ENCODE results near the gene MAPK11. TPM values are rescaled to one million over a fixed set of nuclear protein-coding genes. Genes with fewer than 3 reads are reported as not detected.

MAPK11 gene
- polyA plus RNA-seq (2012; ENCODE audit: missing spikeins), result 7.9 TPM

GRCh38 chr22:50269970-50270665 lies at the start of gene MAPK11:
TSS of gene MAPK11 (minus strand) at chr22:50270380. CDS start at chr22:50270292, 88 bp downstream.
- DNase-seq (ENCODE audit: insufficient read length) (peak; percentile 71), FAIRE-seq (peak; percentile 65)
- TF ChIP-seq TAF1 (IDR thresholded peaks at IDR 0.05; ENCODE audit: borderline replicate concordance, low read depth, low read length), result no peak
- TF ChIP-seq POLR2A (IDR thresholded peaks at IDR 0.05; ENCODE audit: low read depth, low read length), result no peak
- TF ChIP-seq POLR2AphosphoS5 (IDR thresholded peaks at IDR 0.05; ENCODE audit: low read depth, low read length), result no peak

- TF ChIP-seq POLR2A (IDR thresholded peaks at IDR 0.05; ENCODE audit: low read depth, low read length), result no peak
- TF ChIP-seq POLR2AphosphoS5 (IDR thresholded peaks at IDR 0.05; ENCODE audit: low read depth, low read length), result no peak
- no peak for TF ChIP-seq TAF1 (IDR thresholded peaks at IDR 0.05; ENCODE audit: borderline replicate concordance, low read depth, low read length)
- FAIRE-seq, result no peak
- DNase-seq (ENCODE audit: insufficient read length), result no peak
Measured at GRCh38 chr22:50319503-50319951, 49.3 kb upstream of the MAPK11 start.

- FAIRE-seq, result peak; percentile 57
Measured at GRCh38 chr22:50318698-50319411, 48.7 kb upstream of the MAPK11 start.

GRCh38 chr22:50318356-50318697 lies 48.1 kb upstream of the MAPK11 start:
- DNase-seq (ENCODE audit: insufficient read length) (peak; percentile 20), FAIRE-seq (no peak)
- no peak for TF ChIP-seq POLR2AphosphoS5 (IDR thresholded peaks at IDR 0.05; ENCODE audit: low read depth, low read length)
- no peak for TF ChIP-seq POLR2A (IDR thresholded peaks at IDR 0.05; ENCODE audit: low read depth, low read length)
- TF ChIP-seq TAF1 (IDR thresholded peaks at IDR 0.05; ENCODE audit: borderline replicate concordance, low read depth, low read length), result no peak

More at GRCh38 chr22:50318698-50319411, 48.7 kb upstream of the MAPK11 start:
- no peak for TF ChIP-seq POLR2A (IDR thresholded peaks at IDR 0.05; ENCODE audit: low read depth, low read length)
- no peak for TF ChIP-seq POLR2AphosphoS5 (IDR thresholded peaks at IDR 0.05; ENCODE audit: low read depth, low read length)
- no peak for TF ChIP-seq TAF1 (IDR thresholded peaks at IDR 0.05; ENCODE audit: borderline replicate concordance, low read depth, low read length)
- DNase-seq (ENCODE audit: insufficient read length), result peak; percentile 31

- FAIRE-seq, result no peak
- peak; percentile 19 for DNase-seq (ENCODE audit: insufficient read length)
- TF ChIP-seq TAF1 (IDR thresholded peaks at IDR 0.05; ENCODE audit: borderline replicate concordance, low read depth, low read length), result no peak
- TF ChIP-seq POLR2A (IDR thresholded peaks at IDR 0.05; ENCODE audit: low read depth, low read length), result no peak
- TF ChIP-seq POLR2AphosphoS5 (IDR thresholded peaks at IDR 0.05; ENCODE audit: low read depth, low read length), result no peak
Measured at GRCh38 chr22:50317674-50318073, 47.5 kb upstream of the MAPK11 start.

- no peak for FAIRE-seq
- TF ChIP-seq POLR2AphosphoS5 (IDR thresholded peaks at IDR 0.05; ENCODE audit: low read depth, low read length) (no peak), POLR2A (IDR thresholded peaks at IDR 0.05; ENCODE audit: low read depth, low read length) (no peak), TAF1 (IDR thresholded peaks at IDR 0.05; ENCODE audit: borderline replicate concordance, low read depth, low read length) (no peak)
- DNase-seq (ENCODE audit: insufficient read length), result peak; percentile 21
Measured at GRCh38 chr22:50317178-50317577, 47.0 kb upstream of the MAPK11 start.

- FAIRE-seq (no peak), DNase-seq (ENCODE audit: insufficient read length) (no peak)
- no peak for TF ChIP-seq TAF1 (IDR thresholded peaks at IDR 0.05; ENCODE audit: borderline replicate concordance, low read depth, low read length)
- TF ChIP-seq POLR2AphosphoS5 (IDR thresholded peaks at IDR 0.05; ENCODE audit: low read depth, low read length), result no peak
- no peak for TF ChIP-seq POLR2A (IDR thresholded peaks at IDR 0.05; ENCODE audit: low read depth, low read length)
Measured at GRCh38 chr22:50316114-50317065, 46.2 kb upstream of the MAPK11 start.

GRCh38 chr22:50315289-50316113 lies 45.3 kb upstream of the MAPK11 start:
- FAIRE-seq, result peak; percentile 92
- TF ChIP-seq POLR2A (IDR thresholded peaks at IDR 0.05; ENCODE audit: low read depth, low read length) (no peak), TAF1 (IDR thresholded peaks at IDR 0.05; ENCODE audit: borderline replicate concordance, low read depth, low read length) (no peak), POLR2AphosphoS5 (IDR thresholded peaks at IDR 0.05; ENCODE audit: low read depth, low read length) (no peak)
- DNase-seq (ENCODE audit: insufficient read length), result peak; percentile 14

GRCh38 chr22:50314455-50315288 lies 44.5 kb upstream of the MAPK11 start:
- TF ChIP-seq POLR2A (IDR thresholded peaks at IDR 0.05; ENCODE audit: low read depth, low read length) (peak; percentile 68; the same call in 1 of the 2 replicates), TAF1 (IDR thresholded peaks at IDR 0.05; ENCODE audit: borderline replicate concordance, low read depth, low read length) (no peak; the same call in none of the 2 replicates), POLR2AphosphoS5 (IDR thresholded peaks at IDR 0.05; ENCODE audit: low read depth, low read length) (peak; percentile 81)
- peak; percentile 100 for FAIRE-seq
- DNase-seq (ENCODE audit: insufficient read length), result peak; percentile 90
